HG03025 (cell line): ENCODE results near the gene DNAH17.
"Not testable (repeated sequence)": the region's sequence is repeated elsewhere in the genome, so short reads cannot be mapped to it uniquely, and the experiment has no call there.

Experiments
- ATAC-seq: cut with Tn5 transposase; IDR thresholded peaks from one replicate; pipeline ENCODE4 v1.9.1; 2021; ENCODE audit warnings: mild to moderate bottlenecking, moderate library complexity; ENCODE audit not compliant: unreplicated experiment, low FRiP score

DNAH17 gene

DNA sequence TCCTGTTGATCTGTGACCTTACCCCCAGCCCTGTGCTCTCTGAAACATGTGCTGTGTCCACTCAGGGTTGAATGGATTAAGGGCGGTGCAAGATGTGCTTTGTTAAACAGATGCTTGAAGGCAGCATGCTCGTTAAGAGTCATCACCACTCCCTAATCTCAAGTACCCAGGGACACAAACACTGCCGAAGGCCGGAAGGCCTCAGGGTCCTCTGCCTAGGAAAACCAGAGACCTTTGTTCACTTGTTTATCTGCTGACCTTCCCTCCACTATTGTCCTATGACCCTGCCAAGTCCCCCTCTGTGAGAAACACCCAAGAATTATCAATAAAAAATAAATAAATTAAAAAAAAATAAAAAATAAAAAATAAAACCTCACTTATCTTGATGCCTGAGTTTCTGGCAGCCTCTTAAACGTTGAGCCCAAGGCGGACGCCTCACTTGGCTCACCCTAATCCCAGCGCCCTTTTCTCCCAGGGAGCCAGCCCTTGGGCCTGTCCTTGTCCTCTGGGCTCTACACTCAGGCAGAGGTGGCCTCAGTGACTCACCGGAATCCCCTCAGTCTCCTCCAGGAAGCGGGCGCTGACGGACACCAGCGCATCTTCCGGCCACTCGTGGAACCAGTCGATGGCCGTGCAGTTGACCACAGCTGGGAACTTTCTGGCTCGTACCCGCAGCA is 110.9 kb downstream of the DNAH17 start:
- not testable (repeated sequence) for ATAC-seq

DNA sequence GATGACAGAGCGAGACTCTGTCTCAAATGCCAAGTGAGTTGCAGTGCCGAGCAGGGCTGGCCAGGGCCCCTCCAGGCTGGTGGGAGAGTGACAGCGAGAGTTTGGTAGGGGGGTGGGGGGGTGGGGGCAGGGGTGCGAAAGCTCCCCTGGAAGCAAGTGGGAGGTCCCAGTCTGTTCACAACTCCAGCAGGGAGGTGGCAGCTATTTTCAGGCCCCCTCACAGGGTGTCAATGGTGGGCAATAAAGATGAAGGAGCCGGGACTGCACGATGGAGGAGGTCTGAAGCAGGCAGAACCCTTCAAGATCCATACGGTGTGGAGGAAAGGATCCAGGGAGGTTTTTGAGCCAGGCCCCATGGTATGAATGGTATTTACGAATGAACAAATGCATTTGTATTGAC is 115.0 kb downstream of the DNAH17 start:
- no peak for ATAC-seq

DNA sequence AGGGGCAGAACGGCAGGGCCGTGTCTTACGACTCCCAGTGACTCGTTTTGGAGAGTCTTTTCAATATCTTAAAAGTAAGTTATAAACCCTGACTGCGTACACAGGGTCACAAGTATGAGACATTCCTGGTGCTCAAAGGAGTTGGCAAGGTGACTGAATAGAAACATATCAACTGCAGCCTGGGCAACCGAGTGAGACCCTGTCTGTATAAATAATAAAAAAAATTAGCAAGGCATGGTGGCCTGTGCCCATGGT is 115.5 kb downstream of the DNAH17 start:
- no peak for ATAC-seq

DNA sequence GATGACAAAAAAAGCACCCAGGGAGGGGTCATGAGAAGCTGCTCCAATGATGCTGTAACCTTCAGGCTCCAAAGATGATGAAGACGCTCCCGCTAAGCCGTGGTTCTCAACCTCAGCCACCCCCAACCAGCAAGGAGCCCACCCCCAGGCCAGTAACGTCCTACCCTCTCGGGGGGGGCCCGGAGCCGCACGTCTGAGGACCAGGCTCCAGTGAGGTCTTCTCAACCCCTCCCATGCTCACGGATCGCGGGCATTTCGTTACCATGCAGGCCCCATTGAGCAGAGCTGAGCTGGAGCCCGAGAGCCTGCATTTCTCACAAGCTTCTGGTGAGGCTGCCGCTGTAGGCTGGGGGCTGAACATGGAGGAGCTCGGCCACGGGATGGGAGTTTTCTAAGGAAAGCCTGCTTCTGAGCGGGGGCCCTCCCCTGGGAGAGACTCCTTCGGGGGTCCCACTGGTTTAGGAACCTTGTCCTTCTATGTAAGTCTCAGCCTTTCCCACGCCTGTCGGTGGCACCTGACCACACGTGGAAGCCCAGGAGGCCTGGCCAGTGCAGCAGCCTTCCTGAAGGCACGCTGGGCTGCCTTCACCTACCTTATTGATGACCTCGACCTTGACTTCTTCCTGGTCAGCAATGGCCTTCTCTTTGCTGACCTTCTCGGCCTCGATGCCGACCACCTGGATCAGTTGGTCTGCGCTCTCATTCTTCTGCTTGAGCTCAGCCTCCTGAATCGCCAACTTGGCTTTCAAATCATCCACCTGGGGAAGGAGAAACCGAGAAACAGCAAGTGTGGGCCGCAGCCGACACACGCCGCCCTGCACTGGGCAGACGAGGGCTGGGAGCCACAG is 116.0 kb downstream of the DNAH17 start:
- ATAC-seq = no peak

DNA sequence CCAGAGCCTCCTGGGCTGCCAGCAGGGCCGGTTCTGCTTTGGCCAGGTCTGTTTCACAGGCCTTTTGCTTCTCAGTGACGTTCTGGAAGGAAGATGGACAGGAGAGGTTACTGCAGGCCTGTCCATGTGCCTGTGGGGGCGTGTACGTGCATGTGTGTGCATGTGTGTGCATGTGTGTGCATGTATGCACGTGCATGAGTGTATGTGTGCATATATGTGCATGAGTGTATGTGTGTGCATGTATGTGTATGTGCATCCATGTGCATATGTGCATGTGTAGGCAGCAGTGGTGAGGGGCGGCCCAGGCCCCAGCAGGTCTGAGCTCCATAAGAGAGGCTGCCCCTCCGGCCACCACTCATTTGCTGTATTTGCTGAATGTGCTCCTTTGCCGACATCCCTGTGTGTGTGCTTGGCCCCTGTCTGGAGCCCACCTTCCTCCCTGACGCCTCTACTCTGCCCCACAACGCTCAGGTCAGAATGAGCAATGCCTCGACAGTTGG is 117.0 kb downstream of the DNAH17 start:
- no peak for ATAC-seq

DNA sequence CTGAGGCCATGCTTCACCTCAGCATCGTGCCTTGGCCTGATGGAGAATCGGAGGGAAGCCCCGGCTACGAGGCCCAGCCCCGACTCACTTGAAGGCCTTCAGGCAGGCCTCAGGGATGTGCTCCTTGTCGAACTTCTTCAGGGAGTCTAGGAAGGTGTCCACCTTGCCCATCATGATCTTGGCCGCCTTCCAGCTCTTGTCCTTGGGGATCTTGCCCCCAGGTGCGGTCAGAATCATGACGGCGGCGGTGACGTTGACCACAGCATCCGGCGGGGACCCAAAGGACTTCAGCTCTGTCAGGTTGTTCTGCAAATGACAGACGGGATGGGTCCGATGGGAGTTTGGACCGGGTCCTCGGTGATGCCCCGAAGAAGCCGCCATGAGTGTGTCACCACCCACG is 117.5 kb downstream of the DNAH17 start:
- ATAC-seq = no peak

DNA sequence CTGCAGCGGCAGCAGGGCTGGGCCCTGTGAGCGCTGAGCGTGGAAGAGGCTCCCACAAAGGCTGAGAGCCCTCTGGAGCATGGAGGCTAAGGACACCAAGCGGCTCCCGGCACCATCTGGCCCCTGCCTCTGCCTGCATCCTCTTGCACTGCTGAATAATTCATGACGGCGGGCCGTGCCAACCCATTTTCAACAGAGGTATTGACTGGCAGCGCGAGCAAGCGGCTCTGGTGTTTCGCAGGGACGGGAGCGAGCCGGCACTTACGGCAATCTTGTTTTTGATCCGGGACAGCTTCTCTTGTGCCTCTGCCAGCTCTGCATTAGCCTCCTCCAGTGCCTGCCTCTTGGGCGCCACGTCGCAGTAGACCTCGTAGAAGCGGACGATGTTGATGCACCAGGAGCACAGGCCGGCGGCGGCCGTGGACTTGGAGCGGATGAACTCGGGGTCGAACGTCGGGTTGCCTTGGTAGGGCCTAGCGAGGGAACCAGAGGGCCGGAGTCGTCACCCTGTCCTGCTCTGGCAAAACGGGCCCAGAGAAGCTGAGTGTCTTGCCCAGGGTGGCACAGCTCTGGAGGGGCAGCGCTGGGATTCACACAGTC is 118.4 kb downstream of the DNAH17 start:
- ATAC-seq = no peak

DNA sequence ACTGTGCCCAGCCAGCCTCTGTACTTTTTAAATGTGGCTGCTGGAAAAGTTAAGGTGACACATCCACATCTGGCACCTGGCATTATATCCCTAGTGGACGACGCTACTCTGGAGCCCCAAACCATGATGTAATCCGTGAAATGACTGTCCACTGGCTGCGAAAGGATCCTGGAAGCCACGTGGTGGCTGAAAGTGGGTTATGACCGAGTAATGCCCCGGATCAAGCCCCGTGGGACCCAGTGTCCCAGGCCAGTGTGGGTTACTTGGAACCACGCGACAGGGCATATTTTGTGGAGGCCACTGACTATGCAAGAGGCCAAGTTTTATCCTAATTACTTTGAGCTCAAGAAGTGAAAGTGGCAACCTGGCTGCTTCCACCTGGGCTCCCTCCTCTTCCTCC is 119.1 kb downstream of the DNAH17 start:
- ATAC-seq = no peak

DNA sequence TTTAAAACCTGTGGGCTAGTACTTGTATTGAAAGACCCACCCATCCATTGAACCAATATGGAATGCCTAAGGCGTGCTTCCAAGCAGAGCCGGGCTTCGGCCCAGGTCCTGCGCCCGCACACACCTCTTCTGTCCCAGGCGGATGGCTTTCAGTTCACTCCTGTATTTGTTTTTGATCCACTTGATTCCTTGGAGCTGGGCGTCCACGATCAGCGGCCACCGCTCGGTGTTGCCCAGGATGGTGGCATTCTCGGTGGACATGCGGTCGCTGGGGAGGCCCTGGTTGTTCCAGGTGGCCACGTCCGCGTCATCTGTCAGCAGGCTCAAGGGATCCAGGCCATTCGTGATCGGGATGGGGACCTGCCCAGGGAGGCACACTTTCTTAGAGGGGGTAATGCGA is 122.8 kb downstream of the DNAH17 start:
- no peak for ATAC-seq

DNA sequence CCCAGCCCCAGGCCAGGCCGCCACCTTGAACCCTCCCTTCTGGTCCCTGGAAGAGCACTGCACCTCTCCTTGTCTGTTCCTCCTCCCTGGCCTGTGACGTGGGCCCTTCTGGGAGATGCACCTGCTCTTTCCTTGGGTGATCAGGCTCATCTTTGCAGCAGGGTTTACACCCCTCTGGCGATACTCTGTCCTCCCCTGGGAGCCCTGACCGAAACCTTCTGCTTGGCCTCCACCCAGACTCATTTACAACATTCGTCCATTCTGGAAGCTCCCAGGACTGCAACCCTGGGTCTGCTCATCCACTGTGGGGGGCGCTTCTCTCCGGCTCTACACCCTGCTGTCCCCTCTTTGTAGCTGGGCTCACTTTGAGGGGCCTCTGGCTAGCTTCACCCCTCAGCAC is 125.4 kb downstream of the DNAH17 start:
- no peak for ATAC-seq

DNA sequence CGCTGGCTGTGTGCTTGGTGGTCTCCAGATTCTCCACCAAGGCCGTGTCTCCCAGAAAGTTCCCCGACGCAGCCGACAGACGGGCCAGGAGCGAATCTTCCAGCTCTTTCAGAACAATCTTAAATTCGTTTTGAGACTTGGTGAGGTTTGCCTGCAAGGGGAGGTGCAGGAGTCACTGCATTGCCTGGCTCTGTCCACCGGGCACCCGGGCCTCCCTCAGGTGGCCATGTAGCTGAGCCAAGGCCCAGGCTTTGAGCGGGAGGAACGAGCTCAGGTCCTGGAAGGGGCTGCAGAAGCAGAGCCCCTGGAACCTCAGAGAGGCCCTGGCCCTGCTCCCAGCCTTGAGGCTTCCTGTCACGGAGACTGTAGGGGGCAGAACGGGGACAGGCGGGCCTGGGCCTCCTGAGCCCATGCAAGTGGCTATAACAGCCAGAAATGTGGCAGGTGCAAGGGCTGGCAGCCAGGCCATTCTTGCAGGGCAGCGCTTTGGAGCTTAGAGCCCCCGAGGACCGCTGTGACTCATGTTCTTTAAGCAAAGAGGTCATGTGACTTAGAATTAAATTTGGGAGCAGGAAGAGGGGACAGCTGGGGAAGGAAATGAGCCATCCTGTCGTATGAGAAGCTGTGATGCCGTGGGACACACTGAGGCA is 126.4 kb downstream of the DNAH17 start:
- no peak for ATAC-seq

DNA sequence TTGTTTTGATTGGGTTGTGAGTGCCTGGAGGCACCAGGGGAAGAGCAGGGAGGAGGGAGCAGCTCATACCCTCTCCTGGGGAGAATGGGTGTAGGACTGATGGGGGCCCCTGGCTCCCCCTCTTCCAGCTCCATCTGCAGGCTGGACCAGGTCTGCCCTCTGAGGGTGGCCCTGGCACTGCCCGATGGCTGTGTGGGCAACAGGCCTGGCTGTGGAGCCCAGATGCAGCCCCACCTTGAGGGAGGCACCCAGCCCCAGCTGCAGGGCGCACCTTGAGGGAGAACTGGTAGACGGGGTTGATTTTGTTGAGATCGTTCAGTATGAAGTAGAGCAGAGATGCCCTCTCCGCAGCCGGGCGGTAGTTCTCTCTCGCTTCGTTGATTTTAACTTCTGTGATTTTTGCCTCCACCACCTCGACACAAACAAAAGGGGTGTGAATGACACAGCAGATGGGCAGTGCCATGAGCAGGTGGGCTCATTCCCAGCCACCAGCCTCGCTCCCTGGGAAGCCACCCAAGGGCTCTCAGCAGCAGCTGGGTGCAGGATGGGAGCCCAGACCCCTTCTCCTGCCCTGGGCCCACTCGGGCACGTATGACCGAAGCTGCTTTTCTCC is 127.1 kb downstream of the DNAH17 start:
- no peak for ATAC-seq

DNA sequence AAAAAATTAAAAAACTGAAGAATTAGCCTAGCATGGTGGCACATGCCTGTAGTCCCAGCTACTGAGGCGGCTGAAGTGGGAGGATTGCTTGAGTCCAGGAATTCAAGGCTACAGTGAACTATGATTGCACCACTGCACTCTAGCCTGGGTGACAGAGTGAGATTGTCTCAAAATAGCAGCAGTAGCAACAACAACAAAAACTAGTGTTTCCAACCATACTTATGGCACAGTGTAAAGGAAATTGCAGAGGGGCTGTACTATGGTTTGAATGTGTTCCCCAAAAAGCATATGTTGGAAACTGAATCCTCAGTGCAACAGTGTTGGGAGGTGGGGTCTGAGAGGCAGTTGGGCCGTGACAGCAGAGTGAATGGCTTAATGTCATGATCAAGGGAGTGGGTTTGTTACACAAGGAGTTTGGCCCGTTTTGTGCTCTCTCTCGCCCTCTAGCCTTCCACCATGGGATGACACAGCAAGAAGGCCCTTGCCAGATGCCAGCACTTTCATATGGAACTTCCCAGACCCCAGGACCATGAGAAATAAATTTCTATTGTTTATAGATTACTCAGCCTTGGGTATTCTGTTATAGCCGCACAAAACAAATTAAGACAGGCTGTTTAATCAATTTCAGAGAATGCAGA is 128.7 kb downstream of the DNAH17 start:
- no peak for ATAC-seq

DNA sequence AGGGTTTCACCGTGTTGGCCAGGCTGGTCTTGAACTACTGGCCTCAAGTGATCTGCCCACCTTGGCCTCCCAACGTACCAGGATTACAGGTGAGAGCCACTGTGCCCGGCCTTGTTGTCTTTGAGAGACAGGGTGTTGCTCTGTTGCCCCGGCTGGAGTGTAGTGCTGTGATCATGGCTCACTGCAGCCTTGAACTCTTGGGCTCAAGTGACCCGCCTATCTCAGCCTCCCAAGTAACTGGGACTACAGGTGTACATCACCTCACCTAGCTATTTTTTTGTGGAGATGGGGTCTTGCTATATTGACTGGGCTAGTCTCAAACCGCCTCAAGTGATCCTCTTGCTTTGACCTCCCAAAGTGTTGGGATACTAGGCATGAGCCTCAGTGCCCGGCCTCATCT is 130.4 kb downstream of the DNAH17 start:
- no peak for ATAC-seq

DNA sequence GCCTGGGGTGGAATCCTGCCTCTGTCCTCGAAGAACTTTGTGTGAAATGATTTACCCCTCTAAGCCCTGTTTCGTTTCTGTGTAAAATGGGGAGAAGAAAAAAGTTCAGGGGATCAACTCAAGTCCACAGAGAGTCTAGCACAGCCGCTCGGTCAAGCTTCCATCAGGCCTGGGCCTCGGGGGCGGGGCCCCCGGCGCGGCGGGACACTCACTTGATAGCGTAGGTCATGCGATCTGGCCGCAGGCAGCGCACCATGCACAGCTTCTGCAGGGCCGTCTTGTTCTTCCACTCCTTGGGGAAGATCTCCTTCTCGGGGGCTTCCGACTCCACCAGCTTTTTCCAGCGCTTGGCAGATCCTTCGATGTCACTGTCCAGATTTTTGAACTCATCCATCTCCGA is 132.8 kb downstream of the DNAH17 start:
- no peak for ATAC-seq

DNA sequence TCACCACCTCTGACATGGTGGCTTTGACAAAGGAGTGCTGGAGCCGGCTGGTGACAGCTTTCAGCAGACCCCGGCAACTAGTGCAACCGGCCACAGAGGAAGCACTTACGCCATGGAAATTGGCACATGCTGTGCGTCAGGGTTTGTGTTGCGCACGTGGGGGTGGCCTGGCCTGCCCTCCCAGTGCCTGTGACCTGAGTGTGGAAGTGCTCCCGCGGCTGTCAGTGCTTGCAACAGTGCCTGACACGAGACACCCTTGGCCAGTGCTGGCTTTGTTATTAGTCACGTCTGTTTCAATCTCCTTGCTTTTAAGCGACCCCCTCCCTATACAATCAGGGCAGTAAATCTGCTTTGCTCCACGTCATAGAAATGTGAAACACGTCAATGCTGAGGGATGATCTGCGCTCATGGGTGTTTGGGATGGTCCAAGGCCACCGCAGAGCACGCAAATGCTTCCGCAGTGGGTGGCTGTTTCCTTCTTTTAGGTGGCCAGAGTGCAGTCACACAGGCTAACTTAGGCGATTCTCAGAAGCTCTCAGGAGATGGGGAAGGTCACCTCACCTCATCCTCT is 134.5 kb downstream of the DNAH17 start:
- no peak for ATAC-seq

DNA sequence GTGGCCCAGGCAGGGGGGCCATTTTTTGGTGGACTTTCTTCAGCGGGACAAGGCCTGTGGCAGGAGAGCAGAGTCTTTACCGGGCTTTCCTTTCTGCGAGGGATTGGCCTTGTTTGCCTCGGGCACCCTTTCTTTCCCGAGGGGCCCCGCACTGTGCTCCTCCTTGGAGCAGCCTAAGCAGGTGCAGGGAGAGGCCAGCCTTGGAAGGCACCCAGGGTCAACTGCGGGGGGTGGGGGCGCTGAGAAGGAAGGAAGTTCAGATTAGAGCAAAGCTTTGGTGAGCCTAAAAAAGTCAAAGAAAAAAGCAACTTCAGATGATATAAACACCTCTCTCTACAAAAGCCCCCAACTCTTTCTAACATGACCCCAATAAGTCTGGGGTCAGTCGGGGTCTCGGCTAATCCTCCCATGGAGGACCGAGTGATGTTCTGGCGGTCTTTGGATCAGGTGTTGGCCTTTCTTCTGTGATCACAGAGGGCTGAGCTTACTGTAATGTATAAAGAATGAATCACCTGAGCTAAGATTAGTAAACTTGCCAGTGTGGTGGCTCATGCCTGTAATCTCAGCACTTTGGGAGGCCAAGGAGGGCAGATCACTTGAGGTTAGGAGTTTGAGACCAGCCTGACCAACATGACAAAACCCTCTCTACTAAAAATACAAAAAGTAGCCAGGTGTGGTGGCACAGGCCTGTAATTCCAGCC is 135.8 kb downstream of the DNAH17 start:
- ATAC-seq = no peak

DNA sequence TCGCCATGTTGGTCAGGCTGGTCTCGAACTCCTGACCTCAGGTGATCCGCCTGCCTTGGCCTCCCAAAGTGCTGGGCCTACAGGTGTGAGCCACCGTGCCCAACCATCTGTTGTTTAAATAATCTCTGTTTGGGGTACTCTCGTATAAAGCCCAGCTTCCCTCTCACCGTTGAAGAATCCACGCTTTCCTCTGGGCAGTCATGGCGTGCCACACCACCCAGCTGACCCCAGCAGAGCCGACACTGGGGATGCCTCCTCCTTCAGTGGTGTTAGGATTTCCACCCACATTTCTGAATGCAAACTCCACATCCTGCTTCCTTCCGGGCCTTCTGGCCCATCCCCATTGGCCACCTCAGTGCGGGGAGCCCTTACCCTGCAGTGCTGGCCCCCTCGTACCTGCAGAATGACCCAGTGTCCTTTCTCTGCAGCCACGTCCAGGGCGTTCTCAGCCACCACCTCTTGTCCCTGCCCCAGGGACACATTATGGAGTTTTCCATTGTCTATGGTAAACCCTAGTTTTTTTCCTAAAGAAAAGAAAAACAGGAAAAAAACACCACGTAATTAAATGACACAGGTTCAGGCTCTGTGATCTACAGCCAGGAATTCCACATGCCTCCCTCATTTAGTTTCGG is 138.4 kb downstream of the DNAH17 start:
- no peak for ATAC-seq

DNA sequence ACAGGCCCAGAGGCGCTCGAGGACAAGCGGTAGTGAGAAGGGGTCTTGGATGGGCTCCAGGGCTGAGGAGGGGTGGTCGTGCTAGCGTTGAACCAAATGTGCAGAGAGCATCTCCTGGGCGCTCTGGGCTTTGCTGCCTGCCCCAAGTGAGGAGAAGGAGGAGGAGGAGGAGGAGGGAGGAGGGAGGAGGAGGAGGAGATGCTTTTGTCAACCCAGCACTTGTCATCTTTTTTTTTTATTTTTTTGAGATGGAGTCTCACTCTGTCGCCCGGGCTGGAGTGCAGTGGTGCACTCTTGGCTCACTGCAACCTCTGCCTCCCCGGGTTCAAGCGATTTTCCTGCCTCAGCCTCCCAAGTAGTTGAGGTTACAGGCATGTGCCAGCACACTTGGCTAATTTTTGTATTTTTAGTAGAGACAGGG is 138.9 kb downstream of the DNAH17 start:
- ATAC-seq = no peak
